HEK293T (cell line): ENCODE results near the gene STK38.

Experiments
- CTBP1 ChIP-seq: fragments of 450-650 bp; IDR thresholded peaks from 2 replicates; pipeline ENCODE4 v1.6.1; 2016; ENCODE audit warnings: borderline replicate concordance
- FOXA1 ChIP-seq: fragments of 450-650 bp; IDR thresholded peaks from 2 replicates; pipeline ENCODE4 v1.6.1; 2016; ENCODE audit warnings: mild to moderate bottlenecking
- FOXK2 ChIP-seq: fragments of 450-650 bp; IDR thresholded peaks from 2 replicates; pipeline ENCODE4 v1.6.1; 2016; ENCODE audit warnings: mild to moderate bottlenecking
- FOXM1 ChIP-seq: fragments of 450-650 bp; IDR thresholded peaks from 2 replicates; pipeline ENCODE4 v1.6.1; 2017; ENCODE audit warnings: mild to moderate bottlenecking, borderline replicate concordance
- HDGF ChIP-seq: fragments of 450-650 bp; IDR thresholded peaks from 2 replicates; pipeline ENCODE4 v1.6.1; 2017; ENCODE audit warnings: antibody characterized with exemption, borderline replicate concordance
- LEF1 ChIP-seq: fragments of 450-650 bp; IDR thresholded peaks from 2 replicates; pipeline ENCODE4 v1.6.1; 2017; ENCODE audit warnings: mild to moderate bottlenecking, borderline replicate concordance
- NFRKB ChIP-seq: fragments of 450-650 bp; IDR thresholded peaks from 2 replicates; pipeline ENCODE4 v1.6.1; 2016; ENCODE audit warnings: mild to moderate bottlenecking, moderate library complexity
- PKNOX1 ChIP-seq: fragments of 450-650 bp; IDR thresholded peaks from 2 replicates; pipeline ENCODE4 v1.6.1; 2016
- SP1 ChIP-seq: fragments of 450-650 bp; IDR thresholded peaks from 2 replicates; pipeline ENCODE4 v1.6.1; 2017
- SUZ12 ChIP-seq: fragments of 450-650 bp; IDR thresholded peaks from 2 replicates; pipeline ENCODE4 v1.6.1; 2016; ENCODE audit warnings: mild to moderate bottlenecking
- TARDBP ChIP-seq: fragments of 450-650 bp; IDR thresholded peaks from 2 replicates; pipeline ENCODE4 v1.6.1; 2016
- ZNF384 ChIP-seq: fragments of 450-650 bp; IDR thresholded peaks from 2 replicates; pipeline ENCODE4 v1.6.1; 2016

DNA sequence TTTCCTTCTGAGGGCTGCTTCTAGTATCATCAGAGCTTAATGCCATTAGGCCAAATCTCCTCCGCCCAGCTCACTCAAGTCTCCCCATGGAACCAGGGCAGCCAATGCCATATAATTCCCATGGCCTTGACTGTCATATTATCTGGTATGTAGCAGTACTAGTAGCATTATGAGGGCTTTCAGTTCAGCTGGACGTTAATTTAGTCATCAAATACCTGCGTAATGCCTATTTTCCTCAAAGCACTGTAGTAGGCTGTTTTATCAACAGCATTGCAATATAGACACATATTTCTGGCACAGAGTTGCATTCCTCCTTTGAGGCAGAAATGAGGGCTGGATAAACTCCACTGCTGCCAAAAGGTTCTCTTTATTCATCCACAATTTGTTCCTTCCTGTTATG, 102.8 kb downstream of the STK38 start:
- no peak for TF ChIP-seq FOXK2
- TF ChIP-seq FOXA1, result no peak
- TF ChIP-seq TARDBP, result no peak
- no peak for TF ChIP-seq NFRKB
- no peak for TF ChIP-seq LEF1
- no peak for TF ChIP-seq PKNOX1
- TF ChIP-seq HDGF, result no peak
- TF ChIP-seq ZNF384, result no peak
- no peak for TF ChIP-seq FOXM1
- TF ChIP-seq SP1, result no peak
- TF ChIP-seq SUZ12, result no peak
- TF ChIP-seq CTBP1, result no peak
